M059J (cell line): ENCODE data around the gene TMEM79. TPM values are rescaled to one million over a fixed set of nuclear protein-coding genes. Genes with fewer than 3 reads are reported as not detected.

Experiments
- DNase-seq: peaks from one replicate; pipeline ENCODE4 v3.0.0-alpha.2; 2012; ENCODE audit warnings: low read depth
- total RNA-seq: library from RNA; depleted of rRNA; stranded (reverse); fragments of >200 nt; shearing (Covaris generic); gene quantifications from 2 replicates; pipeline ENCODE4 v1.2.3, GENCODE V29; 2014; rRNA removed

The TMEM79 gene, protein sequence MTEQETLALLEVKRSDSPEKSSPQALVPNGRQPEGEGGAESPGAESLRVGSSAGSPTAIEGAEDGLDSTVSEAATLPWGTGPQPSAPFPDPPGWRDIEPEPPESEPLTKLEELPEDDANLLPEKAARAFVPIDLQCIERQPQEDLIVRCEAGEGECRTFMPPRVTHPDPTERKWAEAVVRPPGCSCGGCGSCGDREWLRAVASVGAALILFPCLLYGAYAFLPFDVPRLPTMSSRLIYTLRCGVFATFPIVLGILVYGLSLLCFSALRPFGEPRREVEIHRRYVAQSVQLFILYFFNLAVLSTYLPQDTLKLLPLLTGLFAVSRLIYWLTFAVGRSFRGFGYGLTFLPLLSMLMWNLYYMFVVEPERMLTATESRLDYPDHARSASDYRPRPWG
- total RNA-seq: 2.1 and 2.2 TPM in 2 replicates

DNA sequence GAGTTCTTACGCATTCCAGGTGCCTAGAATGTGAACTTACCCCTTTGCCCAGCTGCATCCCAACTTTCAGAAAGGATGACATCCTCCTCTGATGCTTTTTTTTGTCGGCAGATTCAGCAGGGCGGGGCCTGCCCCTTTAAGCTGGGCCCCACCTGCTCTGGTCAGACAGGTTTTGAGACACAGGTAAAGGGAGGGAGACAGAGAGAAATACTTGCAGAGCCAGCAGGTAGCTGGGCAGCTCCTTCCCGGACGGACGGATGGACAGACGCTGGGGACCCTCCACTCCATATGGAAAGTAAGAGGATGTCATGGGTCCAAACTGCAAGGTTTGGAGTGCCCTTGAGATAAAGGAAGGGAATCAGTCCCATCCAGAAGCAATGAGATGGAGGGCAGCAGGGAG lies at the start of gene TMEM79:
TSS of gene TMEM79 (plus strand) at position 214 of the 400 bp plus-strand sequence. CDS start 902 bp downstream, outside the sequence.
- DNase-seq: no peak

DNA sequence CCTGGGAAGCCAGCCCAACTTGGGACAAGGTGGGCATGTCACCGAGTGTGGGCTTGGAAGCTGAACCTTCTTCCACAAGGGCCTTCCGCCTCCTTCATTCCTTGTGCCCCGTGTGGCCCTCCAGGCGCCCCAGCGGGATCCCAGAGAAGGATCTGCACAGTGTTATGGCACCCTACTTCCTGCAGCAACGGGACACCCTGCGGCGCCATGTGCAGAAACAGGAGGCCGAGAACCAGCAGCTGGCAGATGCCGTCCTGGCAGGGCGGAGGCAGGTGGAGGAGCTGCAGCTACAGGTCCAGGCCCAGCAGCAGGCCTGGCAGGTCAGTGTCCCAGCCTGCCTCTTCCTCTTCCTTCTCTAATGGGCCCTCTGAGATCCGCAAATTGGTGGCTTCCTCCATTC lies 48.0 kb upstream of the TMEM79 start:
- DNase-seq: no peak

DNA sequence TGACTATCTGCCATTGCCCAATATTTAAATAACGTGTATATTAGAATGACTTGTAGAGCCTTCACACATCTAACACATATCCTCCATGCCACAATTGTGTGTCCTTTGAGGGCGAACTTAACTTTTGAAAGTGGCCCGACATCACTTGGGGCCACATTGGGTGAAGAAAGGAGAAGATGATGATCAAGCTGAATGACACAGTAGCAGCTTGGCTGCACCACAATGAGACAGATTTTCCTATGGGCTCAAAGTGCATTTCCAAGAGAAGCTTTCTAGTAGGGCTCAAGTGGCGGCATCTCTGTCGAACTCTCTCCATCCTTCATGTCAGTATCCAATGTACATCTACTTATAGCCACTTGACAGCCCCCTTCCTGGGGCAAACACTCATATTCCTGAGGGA lies 45.9 kb upstream of the TMEM79 start:
- no peak for DNase-seq

DNA sequence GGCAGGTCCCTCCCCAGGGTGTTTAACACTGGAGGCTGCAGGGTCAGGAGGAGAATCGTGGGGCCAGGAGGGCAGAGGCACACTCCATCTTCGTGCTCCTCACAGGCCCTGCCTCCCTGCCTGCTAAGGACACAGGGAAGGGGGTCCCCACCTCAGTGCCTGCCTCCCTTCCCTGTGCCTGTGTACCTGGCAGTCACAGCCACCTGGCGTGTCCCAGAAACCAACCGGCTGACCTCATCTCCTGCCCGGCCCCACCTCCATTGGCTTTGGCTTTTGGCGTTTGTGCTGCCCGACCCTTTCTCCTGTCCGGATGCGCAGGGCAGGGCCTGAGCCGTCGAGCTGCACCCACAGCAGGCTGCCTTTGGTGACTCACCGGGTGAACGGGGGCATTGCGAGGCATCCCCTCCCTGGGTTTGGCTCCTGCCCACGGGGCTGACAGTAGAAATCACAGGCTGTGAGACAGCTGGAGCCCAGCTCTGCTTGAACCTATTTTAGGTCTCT lies 42.8 kb upstream of the TMEM79 start:
- DNase-seq: peak; percentile 93

DNA sequence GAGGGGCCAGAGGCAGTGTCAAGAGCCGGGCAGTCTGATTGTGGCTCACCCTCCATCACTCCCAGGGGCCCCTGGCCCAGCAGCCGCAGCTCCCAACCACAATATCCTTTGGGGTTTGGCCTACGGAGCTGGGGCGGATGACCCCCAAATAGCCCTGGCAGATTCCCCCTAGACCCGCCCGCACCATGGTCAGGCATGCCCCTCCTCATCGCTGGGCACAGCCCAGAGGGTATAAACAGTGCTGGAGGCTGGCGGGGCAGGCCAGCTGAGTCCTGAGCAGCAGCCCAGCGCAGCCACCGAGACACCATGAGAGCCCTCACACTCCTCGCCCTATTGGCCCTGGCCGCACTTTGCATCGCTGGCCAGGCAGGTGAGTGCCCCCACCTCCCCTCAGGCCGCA lies 42.2 kb upstream of the TMEM79 start, which contains the start of gene BGLAP:
TSS of gene BGLAP (plus strand) at position 259 of the 400 bp plus-strand sequence. CDS start at position 307, 48 bp downstream.
- peak; percentile 62 for DNase-seq

DNA sequence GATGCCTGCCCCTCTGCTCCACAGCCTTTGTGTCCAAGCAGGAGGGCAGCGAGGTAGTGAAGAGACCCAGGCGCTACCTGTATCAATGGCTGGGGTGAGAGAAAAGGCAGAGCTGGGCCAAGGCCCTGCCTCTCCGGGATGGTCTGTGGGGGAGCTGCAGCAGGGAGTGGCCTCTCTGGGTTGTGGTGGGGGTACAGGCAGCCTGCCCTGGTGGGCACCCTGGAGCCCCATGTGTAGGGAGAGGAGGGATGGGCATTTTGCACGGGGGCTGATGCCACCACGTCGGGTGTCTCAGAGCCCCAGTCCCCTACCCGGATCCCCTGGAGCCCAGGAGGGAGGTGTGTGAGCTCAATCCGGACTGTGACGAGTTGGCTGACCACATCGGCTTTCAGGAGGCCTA lies 41.4 kb upstream of the TMEM79 start:
- no peak for DNase-seq

DNA sequence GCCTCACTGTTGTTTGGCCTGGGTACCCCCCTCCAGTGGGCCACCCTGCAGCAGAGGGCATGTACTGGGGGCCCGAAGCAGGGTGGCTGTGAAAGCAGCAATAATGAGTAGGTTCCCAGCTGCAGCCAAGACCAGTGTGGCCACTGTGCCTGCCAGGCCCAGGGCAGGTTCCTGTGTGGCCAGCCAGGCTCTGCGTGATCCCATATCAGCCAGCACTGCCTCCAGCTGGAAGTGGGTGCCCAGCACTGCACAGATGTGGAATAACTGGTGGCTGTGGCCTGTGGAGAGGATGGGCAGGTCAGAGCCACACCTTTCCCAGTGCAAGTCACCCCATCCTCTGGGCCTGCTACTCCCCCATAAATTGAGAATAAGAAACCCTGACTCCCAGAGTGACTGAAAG lies 40.0 kb upstream of the TMEM79 start:
- DNase-seq: no peak

DNA sequence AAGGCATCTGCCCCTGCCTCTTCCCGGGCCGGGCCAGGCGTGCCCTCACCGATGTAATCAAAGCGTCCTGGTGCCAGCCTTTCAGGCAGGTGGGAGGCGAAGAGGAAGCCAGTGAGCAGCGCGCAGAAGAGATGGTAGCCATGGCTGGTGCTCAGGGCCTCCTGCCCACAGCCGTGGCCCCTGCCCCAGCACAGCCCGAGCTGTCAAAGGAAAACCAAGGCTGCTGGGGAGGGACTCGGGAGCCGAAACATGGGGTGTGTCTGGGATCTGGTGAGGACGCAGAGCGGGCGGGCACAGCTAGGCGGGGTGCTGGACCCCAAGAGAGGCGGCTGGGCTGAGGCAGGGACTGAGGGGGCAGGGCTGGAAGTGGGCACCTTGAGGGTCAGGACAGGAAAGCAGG lies 39.4 kb upstream of the TMEM79 start:
- no peak for DNase-seq

DNA sequence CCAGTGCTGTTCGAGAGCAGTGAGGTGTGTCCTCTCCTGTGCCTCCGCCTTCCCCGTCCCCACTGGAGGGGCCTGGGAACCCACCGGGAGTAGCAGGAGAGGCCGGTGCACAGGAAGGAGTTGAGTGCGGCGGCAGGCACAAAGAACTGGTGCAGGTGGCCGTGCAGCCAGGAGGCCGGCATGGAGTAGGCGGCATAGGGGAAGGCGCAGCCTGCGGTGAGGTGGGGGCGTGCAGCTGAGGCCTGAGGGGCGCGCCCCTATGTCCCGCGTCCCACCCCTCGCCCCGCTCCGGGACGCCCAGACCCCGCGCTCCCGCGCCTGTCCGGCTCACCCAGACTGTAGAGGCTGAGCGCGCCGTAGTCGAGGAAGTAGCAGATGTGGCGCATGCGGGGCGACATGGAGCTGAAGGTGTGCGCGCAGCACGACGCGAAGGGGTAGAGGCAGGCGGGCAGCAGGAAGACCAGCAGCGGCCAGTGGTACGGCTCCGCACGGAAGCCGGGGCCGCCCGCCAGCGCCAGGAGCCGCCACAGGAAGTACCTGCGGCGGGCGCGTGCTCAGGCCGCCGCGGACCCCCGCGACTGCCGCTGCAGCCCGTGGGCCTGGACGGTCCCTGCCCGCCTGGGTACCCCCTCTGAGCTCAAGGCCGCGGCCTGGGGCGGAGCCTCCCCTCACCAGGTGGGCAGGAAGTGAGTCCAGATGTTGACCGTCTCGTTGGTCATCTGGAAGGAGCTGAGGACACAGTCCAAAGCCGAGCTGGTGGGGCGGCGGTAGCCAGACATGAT lies 38.5 kb upstream of the TMEM79 start:
- no peak for DNase-seq

DNA sequence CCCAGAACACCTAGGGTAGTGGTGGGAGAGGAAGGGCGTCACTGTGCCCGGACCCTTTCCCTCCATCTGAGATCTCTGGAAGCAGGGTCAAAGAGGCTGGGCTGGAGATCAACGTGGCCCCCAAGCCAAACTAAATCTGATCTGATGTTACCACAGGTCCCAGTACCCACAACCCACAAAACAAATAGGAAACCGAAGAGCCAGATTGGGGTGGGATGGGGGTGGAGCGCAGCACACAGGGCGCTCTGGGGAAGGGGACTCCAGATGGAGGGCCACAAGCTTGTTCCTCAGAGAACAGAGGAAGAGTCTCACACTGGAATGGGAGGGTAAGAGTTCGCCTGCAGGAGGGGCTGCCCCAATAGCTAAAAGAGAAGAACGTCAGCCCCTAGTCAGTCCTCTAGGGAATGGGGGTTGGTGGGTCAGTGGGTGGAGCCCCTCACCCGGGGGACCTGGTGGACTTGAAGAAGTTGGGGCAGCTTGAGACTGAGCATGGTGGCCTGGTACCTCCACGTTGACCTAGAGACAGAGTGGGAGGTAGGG lies 37.8 kb upstream of the TMEM79 start:
- no peak for DNase-seq

DNA sequence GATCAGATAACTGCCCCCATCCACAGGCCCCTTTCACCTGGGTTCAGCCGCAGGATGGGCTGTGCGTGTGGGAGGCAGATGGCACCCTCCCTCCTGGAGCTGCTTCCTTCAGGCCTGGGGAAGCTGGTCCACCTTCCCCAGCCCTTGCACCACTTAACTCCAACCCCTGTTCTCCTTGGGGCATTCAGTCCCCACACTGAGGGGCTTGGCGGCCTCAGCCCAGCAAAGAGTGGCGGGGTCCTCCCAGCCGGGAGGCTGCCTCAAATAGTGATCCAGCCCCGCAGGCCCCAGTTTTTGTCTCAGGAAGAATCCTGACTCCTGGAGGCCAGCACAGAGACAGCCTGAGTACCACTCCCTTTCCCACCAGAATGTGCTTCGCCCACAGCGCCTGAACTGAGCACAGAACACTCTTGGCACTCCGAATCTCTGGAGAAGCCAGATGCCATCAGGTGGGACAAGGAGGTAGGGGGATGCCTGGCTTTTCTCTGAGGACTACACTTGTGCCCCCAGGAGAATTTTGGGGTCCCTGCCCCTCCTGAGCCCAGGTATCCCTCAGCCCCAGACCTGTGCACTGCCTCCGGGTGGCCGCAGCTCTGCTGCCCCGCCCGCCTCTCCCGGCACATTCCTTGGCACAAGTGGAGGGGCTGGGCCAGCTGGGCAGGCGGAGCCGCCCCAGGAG lies 37.2 kb upstream of the TMEM79 start:
- DNase-seq: no peak

DNA sequence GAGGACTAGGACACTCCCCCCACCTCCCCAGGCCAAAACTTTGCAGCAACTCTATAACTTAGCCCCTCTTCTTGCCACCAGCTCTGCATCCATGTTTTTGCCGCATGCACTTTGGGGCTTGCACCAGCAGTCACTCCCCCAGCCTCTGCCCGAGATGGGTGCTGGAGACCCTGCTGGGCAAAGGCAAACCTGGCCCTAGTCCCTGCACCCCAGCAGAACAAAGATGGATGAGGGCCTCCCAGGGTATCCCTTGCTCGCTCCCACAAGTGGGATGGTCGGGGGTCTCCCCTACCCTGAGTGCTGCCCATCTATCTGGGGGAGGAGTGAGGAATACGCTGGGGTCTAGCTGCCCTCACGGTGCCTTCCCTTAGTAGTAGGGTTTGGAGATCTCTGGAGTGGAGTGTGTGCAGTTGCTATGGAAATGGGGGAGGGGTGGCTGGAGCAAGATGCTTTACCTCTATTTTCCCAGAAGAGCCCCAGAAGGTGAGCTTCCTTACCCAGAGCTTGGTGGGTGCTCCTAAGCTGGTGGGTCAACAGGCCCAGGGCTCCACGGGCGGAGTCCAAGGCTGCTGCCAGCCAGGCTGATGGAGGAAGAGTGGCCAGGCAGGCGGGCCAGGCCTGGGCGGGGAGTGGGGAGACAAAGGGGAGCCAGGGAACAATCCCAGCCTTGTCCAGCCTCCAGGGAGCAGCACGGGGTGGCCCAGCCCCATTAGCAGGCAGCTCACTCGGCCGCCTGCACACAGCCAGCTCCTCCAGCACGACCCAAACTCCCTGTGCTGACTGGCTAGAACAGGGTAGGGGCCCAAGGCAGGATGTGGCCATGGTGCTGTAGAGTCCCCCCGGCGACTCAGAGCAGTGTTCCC lies 36.4 kb upstream of the TMEM79 start, which contains the start of gene PAQR6:
TSS of gene PAQR6 (minus strand) at position 597 of the 863 bp plus-strand sequence. CDS start 1,325 bp downstream, outside the sequence.
- no peak for DNase-seq

DNA sequence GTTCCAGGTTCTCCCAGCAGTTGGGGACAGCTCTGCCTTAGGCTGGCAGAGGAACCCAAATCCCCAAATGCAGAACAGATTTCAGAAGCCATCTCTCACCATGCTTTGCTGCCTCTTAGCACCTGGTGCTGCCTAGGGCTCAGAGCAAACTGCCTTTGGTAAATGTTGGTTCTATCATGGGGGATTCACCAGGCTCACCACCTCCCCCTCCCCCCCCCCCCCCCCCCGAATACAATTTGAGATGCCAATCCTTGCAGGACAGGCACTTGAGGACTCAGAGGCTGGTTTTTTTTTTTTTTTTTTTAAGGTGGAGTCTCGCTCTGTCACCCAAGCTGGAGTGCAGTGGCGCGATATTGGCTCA lies 35.8 kb upstream of the TMEM79 start:
- peak; percentile 20 for DNase-seq

DNA sequence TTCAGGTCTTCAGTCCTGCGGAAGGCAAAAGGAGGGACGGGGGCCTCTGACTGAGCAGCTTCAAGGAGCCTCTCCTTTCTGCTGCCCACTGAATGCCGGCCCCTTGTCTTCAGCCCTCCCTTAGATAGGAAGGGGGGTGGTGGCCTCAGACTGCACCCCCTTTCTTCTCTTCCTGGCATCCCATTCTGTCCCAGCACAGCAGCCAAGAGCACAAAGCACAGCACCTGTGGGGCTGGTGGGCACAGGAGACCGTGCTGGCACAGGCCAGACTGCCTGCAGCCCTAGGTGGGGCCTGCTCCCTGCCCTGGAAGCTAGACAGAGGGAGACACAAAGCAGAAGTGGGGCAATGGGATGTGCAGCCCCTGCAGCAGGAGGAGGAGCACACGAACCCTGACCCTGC lies 34.5 kb upstream of the TMEM79 start:
- no peak for DNase-seq

DNA sequence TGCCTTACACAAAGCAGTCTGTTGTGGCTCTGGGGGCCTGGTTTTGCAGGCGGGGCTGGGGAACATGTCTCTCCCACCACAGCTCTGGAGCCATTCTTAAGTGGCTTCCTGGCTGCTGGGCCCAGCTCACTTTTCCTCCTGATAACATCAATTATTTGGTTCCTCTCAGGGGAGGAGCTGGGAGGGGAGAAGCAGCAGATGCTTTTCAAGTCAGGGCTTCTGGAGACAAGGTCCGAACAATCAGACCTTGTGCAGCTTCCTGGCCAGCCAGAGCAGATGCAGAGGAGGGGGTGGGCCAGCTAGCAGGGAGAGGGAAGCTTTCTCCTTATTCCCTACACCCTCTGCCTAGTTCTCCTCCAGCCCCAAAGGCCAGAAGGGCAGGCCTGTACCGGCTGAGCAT lies 32.6 kb upstream of the TMEM79 start:
- DNase-seq: no peak

DNA sequence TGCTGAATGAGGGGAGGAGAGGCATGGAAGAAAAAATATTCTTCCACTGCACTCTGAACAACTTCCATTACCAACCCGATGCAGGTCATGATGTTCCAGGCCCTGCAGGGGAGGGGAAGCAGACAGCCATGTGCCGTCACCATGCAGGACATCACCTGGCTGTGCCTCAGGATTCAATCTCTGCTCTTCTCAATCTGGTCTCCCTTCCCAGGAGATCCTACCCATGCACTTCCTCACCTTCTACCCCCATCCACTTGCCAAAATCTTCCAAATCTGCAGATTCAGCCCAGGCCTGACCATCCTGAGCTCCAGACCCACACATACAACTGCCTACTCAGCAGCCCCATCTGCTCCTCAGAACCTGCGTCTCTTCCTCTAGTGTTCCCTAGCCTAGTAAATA lies 30.5 kb upstream of the TMEM79 start:
- no peak for DNase-seq

DNA sequence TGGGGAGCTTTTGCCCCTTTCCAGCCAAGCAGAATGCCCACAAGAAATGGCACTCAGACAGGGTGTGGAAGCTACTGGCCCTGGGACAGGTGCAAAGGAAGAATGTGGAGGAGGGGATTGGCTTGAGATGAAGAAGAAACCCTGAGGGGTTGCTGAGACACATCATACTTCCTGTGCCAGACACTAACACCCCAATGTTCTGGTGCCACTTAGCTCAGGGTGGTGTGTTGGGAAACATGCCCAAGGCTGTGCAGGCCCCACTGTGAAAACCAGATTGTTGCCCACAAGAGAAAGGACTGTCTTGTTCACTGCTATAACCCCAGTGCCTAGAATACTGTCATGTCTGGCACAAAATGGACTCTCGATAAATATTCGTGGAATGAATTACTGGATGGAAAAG lies 26.4 kb upstream of the TMEM79 start:
- no peak for DNase-seq

DNA sequence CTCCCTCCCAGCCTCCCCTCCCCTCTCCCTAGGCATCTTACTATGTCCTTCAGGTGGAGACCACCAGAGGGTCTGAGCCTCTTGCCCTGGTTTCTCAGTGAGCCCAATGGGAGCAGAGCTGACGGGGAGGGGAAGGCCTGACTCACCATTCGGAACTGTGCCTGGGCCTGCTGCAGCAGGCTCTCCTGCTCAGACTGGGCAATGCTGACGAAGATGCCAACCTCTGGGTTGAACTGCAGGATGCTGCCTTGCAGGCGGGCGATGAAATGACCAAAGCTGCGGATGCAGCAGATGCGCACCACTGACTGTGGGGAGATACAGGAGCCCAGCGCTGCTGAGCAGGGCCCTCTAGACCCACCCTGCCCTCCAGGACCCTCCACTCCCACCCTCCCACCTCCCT lies 25.3 kb upstream of the TMEM79 start:
- DNase-seq: no peak

DNA sequence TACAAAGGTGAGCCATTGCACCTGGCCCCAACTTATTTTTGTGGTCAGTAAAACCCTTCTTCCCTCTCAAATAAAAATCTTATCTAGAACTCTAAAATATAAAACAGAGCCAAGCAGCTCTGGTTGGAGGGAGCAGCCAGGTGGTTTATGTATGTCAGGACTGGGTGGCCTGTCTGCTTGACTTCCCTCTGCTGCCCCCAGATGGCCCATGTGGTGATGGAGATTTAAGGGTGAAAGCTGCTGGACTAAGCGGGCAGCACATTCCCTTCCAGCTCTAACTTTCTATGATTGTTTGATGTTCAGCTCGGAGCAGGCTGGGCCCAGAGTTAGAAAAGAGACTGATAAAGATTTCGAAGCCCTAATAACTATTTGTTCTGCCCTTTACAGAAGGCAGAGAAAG lies 24.3 kb upstream of the TMEM79 start:
- DNase-seq: no peak

DNA sequence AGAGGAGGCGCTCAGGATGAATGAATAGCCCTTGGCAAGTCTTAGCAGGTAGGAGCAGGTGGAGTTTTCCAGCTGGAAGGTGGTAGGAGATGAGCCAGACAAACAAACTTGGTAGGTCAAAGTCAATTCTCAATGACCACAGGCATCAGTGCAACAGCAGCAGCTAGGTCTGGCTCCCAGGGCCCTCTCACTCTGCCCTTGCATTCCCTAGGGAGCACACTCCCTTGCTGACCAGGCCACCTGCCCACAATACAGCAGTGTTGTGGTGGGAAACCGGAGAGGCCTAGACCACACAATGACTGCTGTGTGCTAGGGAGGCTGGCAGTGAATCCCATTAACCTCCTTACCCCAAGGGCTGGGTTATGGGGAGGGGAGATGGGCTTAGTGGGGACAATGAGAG lies 23.2 kb upstream of the TMEM79 start:
- no peak for DNase-seq
